NCI-H2196 treated with DMSO at 0.1 percent for 48 hours (cell line): ENCODE results near the gene ST3GAL5.

ENCODE experiments used
- DNase-seq: peaks from one replicate; lab custom pipeline; 2025; ENCODE audit not compliant: unreplicated experiment; lab: John Stamatoyannopoulos, UW

ST3GAL5 gene

DNA sequence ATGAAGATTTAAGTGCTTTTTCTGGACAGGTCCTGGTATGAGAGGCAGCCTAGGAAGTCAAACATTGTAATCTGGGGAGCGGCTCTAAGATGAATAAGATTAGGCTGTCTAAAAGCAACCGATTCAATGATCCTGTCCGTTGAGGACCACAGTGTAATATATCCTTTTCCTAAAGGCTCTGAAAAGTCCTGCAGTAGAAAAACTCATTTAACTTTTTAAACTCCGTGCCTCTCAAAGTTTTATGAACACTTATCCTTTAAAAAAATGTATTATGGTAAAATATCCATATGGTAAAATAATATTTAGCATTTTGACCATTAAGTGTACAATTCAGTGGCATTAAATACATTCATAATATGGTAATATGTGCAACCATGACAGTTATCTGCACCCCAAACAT lies 95.2 kb downstream of the ST3GAL5 start:
- no peak for DNase-seq

GRCh38 chr2:85792783-85793441 lies 95.9 kb downstream of the ST3GAL5 start:
- no peak for DNase-seq

DNA sequence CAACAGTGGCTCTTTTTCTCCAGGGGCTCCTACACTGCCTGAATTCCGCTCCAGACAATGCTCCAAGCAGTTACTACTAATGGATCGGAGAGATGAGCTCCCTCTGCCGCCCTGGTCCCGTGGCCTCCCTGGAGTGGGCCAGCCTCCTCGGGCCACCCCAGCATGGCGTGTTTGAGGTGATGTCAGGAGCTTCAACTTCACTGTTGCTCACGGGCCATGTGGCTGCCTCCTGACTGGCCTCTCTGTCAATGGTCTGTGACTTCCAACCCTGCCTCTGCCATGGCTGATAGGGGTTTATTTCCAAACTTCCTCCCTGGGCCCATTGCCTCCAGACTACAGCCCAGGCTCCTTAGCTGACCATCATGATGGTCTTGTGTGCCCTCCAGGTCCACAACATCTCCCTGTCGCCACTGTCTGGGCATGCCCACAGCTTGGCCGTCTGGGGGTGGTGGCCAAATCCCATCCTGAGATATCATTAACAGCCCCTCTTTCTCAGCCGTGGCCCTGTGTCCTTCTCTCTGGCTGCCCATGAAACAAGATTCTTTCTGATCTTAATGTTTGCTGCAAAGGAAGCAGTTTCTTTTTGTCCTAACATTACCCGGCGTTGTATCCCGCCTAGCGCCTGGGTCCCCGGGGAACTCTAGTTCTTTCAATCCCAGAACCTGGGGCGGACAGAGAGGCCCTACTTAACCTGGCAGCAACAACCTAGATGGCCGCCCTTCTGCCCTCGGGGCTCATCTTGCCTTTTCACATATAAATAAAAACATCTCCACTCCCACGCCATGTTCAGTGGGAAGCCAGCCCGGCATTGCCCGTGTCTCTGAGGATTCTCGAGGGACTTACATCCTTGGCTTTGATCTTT lies 96.9 kb downstream of the ST3GAL5 start:
- DNase-seq = no peak

- DNase-seq = no peak
Measured at GRCh38 chr2:85790499-85791188, 98.1 kb downstream of the ST3GAL5 start.

DNA sequence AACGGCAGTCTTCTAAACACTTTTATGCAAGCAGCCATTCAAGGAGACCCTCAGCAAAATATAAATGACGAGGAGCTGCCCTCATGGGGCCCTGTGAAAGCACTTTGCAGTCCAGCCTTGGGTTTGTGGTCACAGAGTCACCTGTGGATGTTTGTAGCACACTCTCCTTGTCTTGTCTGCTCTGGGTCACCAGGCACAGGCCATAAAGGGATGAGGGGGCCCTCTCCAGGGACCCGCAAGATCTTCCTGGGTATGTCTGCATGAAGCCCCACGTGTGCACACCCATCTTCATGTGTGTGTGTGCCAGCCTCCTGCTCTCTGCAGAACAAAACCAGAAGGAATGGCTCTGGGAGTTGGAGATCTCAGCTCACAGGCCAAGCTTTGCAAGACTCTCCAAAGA lies 98.8 kb downstream of the ST3GAL5 start:
- no peak for DNase-seq

DNA sequence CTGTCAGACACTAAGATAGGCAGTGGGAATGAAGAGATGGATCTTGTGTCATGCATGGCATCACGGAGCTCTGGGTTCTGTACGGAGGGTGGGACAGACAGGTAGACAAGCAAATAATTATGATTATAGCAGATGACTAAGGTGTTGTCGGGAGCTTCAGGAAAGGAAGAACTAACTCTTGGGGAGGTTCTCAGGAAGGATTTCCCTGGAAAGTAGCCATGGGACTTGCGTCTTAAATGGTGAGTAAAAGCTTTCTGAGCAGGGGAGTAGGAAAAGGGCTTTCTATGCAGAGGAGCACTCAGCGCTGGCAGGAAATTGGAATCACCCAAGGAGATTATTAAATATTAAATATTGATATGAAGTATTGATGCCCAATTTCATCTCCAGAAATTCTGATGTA lies 99.5 kb downstream of the ST3GAL5 start:
- no peak for DNase-seq

GRCh38 chr2:85788603-85789002 lies 100.2 kb downstream of the ST3GAL5 start:
- DNase-seq = no peak

DNA sequence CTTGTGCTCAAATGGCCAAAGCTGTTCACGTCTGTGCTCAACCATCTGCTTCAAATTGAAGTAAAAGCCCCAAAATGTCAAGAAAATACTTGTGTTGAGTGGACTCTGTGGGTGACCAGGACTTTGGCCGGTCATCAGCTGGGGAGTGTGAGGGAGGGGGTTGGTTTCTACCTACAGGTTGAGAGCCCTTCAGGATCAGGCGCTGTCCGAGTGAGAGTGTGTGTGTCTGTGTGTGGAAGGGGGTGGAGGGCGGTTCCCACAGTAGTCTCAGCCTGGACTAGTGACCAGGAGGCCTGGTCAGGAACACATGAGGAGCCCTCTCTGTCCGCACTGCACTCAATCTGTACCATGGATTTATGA lies 100.8 kb downstream of the ST3GAL5 start:
- no peak for DNase-seq

DNA sequence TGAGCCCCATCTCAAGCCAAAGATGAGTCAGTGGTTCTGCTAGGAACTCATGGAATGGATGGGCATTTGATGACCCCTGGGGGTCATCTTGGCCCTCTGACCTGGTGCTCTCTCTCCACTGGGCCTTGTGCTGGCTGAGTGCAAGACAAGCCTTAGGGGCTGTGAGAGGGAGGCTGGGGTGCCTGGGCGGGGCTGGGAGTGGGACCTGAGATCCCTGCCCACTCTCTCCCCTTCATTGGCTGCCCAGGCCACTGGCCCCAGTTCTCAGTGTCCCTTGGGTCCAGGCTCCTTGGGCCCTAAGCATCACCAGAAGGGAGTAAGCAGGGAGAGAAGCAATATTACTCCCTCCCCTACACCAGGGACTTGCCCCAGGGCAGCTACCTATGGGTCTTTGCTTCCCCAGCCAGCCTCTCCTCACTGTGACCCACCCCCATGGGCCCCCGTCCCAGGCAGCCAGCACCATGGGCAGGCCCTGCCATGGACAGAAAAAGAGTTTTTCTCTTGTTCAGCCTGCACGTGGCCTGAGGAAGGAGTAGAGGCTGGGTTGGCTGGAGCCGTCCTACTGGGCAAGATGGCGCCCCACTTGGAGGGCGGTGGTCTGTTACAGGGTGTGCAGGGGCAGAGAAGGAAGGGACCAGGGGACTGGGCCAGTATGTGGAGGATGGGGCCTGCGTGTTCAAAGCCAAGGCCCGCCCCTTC lies 101.4 kb downstream of the ST3GAL5 start:
- no peak for DNase-seq
